HepG2 (cell line): Measurements from ENCODE around the gene HSPA1A. TPM values are rescaled to one million over a fixed set of nuclear protein-coding genes. Genes with fewer than 3 reads are reported as not detected.

Experiments used
- ATAC-seq: fragments of 200-7000 bp; cut with Tn5 transposase; 3 replicates; pipeline ENCODE4 v1.9.1; 2020; ENCODE audit warnings: mild to moderate bottlenecking, moderate library complexity
- BruUV-seq: library from RNA; stranded (reverse); fragments of 400-500 nt; replicated peaks from 2 replicates; lab custom pipeline; 2021; lab: Mats Ljungman, UMichigan
- CTCF ChIA-PET: fragments of 300-600 bp; formaldehyde crosslinking; extraction: SDS; loops from one replicate; lab custom pipeline; 2021; ENCODE audit warnings: low total read pairs, inconsistent platforms, low intra/inter-chr PET ratio; lab: Yijun Ruan, JAX
- POLR2A ChIA-PET: fragments of 350-600 bp; sonication (Branson Sonifier 250); formaldehyde crosslinking; loops from one replicate; lab custom pipeline; 2020; ENCODE audit warnings: antibody characterized with exemption, inconsistent platforms; lab: Yijun Ruan, JAX
- DNase-seq: peaks from one replicate; pipeline ENCODE4 v3.0.0-alpha.2; 2015; ENCODE audit warnings: low spot score
- FAIRE-seq: peaks from 3 replicates; lab custom pipeline; 2011; peaks lifted over from hg19 to GRCh38; lab: Jason Lieb, UNC
- H2AFZ ChIP-seq: one replicate; pipeline ENCODE4 v1.6.1; 2011; ENCODE audit warnings: low read length, inconsistent platforms
- H3K27ac ChIP-seq: fragments of 300-600 bp; 3 replicates; pipeline ENCODE4 v1.8.0; 2011; ENCODE audit warnings: mixed run types, mild to moderate bottlenecking, mixed read lengths, low read length, inconsistent platforms; ENCODE audit not compliant: insufficient read depth; ENCODE audit errors: extremely low read length
- H3K27me3 ChIP-seq, 2 experiments: fragments of 200-600 bp in 1 of 2; 2 replicates in 1 of 2; 3 replicates in 1 of 2; pipeline versions ENCODE4 v1.6.0 to v1.8.0; 2011; ENCODE audit warnings: low read length in 2 of 2, mild to moderate bottlenecking in 2 of 2, moderate library complexity in 2 of 2, inconsistent platforms in 1 of 2; ENCODE audit not compliant: insufficient read depth in 2 of 2, control insufficient read depth in 1 of 2
- H3K36me3 ChIP-seq, 2 experiments: fragments of 200-600 bp in 1 of 2; replicated peaks in 1 of 2; 2 replicates in 1 of 2; 3 replicates in 1 of 2; pipeline versions ENCODE4 v1.5.1 to v1.8.0; 2011; ENCODE audit warnings: low read length in 2 of 2, inconsistent platforms in 1 of 2; ENCODE audit not compliant: insufficient read depth in 2 of 2, control insufficient read depth in 1 of 2
- H3K4me1 ChIP-seq: 2 replicates; pipeline ENCODE4 v1.5.1; 2012; ENCODE audit warnings: low read length, inconsistent platforms; ENCODE audit not compliant: insufficient read depth
- H3K4me2 ChIP-seq: 2 replicates; pipeline ENCODE4 v1.6.0; 2011; ENCODE audit warnings: low read depth, low read length, inconsistent platforms
- H3K4me3 ChIP-seq, 3 experiments: fragments of 200-600 bp in 1 of 3; sonication (generic), shearing (Covaris generic) in 1 of 3; replicated peaks in 1 of 3; 2 replicates each; pipeline ENCODE4 v1.5.1; 2011 to 2016; ENCODE audit warnings: low read length in 3 of 3, inconsistent platforms in 2 of 3, low read depth in 2 of 3, mild to moderate bottlenecking in 2 of 3, control low read depth in 1 of 3, mixed read lengths in 1 of 3; ENCODE audit not compliant: insufficient read depth in 1 of 3
- H3K79me2 ChIP-seq: one replicate; pipeline ENCODE4 v1.6.1; 2011; ENCODE audit warnings: low read length, inconsistent platforms; ENCODE audit not compliant: insufficient read depth
- H3K9ac ChIP-seq: 2 replicates; pipeline ENCODE4 v1.6.0; 2011; ENCODE audit warnings: mild to moderate bottlenecking, low read depth, low read length, inconsistent platforms; ENCODE audit not compliant: insufficient read depth
- H3K9me3 ChIP-seq: 2 replicates; pipeline ENCODE4 v1.5.1; 2012; ENCODE audit warnings: mild to moderate bottlenecking, low read length
- H4K20me1 ChIP-seq: 2 replicates; pipeline ENCODE4 v1.6.0; 2011; ENCODE audit warnings: inconsistent platforms, mild to moderate bottlenecking, low read length, moderate library complexity; ENCODE audit not compliant: insufficient read depth
- IRF2 ChIP-seq: IDR thresholded peaks from 2 replicates; pipeline ENCODE4 v1.6.1; 2018; ENCODE audit warnings: missing genetic modification reagents, missing compliant biosample characterization
- WGBS: methylation state at CpG from one replicate; pipeline ENCODE4 v1.1.6; 2017; ENCODE audit warnings: low lambda C conversion rate; 5-methylcytosine and 5-hydroxymethylcytosine counted together
- in situ Hi-C: cut with HindIII; loops from 2 replicates; pipeline ENCODE4 v1.10.0; 2017; ENCODE audit warnings: low pct_unique_long_range_greater_than_20kb; ENCODE audit not compliant: extremely low pct_ligation_motif_present
- intact Hi-C: fragments of 100-400 bp; cut with micrococcal nuclease; formaldehyde crosslinking; loops from one replicate; pipeline ENCODE4 v1.10.0; 2022; ENCODE audit not compliant: unreplicated experiment
- polyA plus RNA-seq, 8 experiments: library from polyadenylated mRNA; depleted of rRNA in 3 of 8; stranded (reverse) in 7 of 8; unstranded in 1 of 8; fragments of >200 nt; fragmentation: Illumina TruSeq in 4 of 8; extraction: Trizol in 4 of 8; gene quantifications; 2 replicates each; pipeline versions ENCODE4 v1.2.1 to v1.2.3, GENCODE V29; 2011 to 2016; ENCODE audit warnings: low read depth in 4 of 8, missing spikeins in 1 of 8, mixed read lengths in 1 of 8; ENCODE audit not compliant: insufficient read depth in 1 of 8
- total RNA-seq, 5 experiments: library from RNA; depleted of rRNA; stranded (reverse); fragments of >200 nt; fragmentation: Illumina TruSeq; extraction: Trizol; gene quantifications; 2 replicates each; pipeline ENCODE4 v1.2.3, GENCODE V29; 2016; ENCODE audit warnings: low read depth in 1 of 5
- TF ChIP-seq, protein P1 (sequence below): sonication (generic); formaldehyde crosslinking; IDR thresholded peaks from 2 replicates; pipeline ENCODE4 v1.4.0; 2020; ENCODE audit warnings: missing genetic modification reagents
- TF ChIP-seq, protein P2 (sequence below): sonication (generic); formaldehyde crosslinking; conservative IDR thresholded peaks from 2 replicates; pipeline ENCODE4 v1.8.1; 2023; ENCODE audit warnings: missing genetic modification reagents

HSPA1A gene
- total and polyA plus RNA-seq, 2 of the 13 experiments (the other 11 are each of a cell fraction or from before 2014, with no cell fraction given) = 44.5 to 85.0 TPM

- POLR2A ChIA-PET = interaction anchor here (0.9 to 9.0 kb wide), 20 partner anchors 9 to 176 kb away, joined by 3 to 279 read pairs (median 6); partner anchors contain the start of genes ABHD16A, APOM, BAG6 and CLIC1
- in situ Hi-C loops = no loop called here
- intact Hi-C loops = loop anchor here (10.0 kb wide), 1 partner anchor 150 kb away; the partner anchor contains the start of gene C2
- no TSS peak for BruUV-seq
- H3K27me3 ChIP-seq = no peaks in the 10 kb centered on the region
- H3K27ac ChIP-seq = no peak overlapping the region
- WGBS = 28% methylated on average over 3 of the region's 4 CpGs
- H2AFZ ChIP-seq = no peak overlapping the region
- peaks cover 7% of the 10 kb centered on the region in 2 experiments; a peak in 4 of 5 replicates for H3K36me3 ChIP-seq
- CTCF ChIA-PET = no interaction called here
- TF ChIP-seq, protein P1, sequence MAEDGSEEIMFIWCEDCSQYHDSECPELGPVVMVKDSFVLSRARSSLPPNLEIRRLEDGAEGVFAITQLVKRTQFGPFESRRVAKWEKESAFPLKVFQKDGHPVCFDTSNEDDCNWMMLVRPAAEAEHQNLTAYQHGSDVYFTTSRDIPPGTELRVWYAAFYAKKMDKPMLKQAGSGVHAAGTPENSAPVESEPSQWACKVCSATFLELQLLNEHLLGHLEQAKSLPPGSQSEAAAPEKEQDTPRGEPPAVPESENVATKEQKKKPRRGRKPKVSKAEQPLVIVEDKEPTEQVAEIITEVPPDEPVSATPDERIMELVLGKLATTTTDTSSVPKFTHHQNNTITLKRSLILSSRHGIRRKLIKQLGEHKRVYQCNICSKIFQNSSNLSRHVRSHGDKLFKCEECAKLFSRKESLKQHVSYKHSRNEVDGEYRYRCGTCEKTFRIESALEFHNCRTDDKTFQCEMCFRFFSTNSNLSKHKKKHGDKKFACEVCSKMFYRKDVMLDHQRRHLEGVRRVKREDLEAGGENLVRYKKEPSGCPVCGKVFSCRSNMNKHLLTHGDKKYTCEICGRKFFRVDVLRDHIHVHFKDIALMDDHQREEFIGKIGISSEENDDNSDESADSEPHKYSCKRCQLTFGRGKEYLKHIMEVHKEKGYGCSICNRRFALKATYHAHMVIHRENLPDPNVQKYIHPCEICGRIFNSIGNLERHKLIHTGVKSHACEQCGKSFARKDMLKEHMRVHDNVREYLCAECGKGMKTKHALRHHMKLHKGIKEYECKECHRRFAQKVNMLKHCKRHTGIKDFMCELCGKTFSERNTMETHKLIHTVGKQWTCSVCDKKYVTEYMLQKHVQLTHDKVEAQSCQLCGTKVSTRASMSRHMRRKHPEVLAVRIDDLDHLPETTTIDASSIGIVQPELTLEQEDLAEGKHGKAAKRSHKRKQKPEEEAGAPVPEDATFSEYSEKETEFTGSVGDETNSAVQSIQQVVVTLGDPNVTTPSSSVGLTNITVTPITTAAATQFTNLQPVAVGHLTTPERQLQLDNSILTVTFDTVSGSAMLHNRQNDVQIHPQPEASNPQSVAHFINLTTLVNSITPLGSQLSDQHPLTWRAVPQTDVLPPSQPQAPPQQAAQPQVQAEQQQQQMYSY (CRISPR knock-in tag) = peak; percentile 79
- no peak for TF ChIP-seq IRF2 (CRISPR knock-in tag)
- TF ChIP-seq, protein P2, sequence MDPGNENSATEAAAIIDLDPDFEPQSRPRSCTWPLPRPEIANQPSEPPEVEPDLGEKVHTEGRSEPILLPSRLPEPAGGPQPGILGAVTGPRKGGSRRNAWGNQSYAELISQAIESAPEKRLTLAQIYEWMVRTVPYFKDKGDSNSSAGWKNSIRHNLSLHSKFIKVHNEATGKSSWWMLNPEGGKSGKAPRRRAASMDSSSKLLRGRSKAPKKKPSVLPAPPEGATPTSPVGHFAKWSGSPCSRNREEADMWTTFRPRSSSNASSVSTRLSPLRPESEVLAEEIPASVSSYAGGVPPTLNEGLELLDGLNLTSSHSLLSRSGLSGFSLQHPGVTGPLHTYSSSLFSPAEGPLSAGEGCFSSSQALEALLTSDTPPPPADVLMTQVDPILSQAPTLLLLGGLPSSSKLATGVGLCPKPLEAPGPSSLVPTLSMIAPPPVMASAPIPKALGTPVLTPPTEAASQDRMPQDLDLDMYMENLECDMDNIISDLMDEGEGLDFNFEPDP = peak; percentile 95
- TF ChIP-seq, all 625 proteins: peak for 2
- FAIRE-seq (peak; percentile 37), DNase-seq (no peak), ATAC-seq (peak; percentile 30)
- Histone ChIP-seq H3K4me3 (peak overlapping the region in 2 of 3 experiments; percentile 35 to 72; a peak in 4 of 6 replicates), H4K20me1 (no peaks in the 10 kb centered on the region), H3K79me2 (no peaks in the 10 kb centered on the region), H3K9ac (peak overlapping the region; percentile 62; the same call in 1 of the 2 replicates), H3K9me3 (no peaks in the 10 kb centered on the region), H3K4me2 (peak overlapping the region; percentile 88), H3K4me1 (peaks cover 59% of the 10 kb centered on the region)
Measured at GRCh38 chr6:31775184-31775583, 40.2 kb upstream of the HSPA1A start.
